Gastroesophageal sphincter (tissue), 4 donors: ENCODE measurements around the gene SLC8A2. TPM values are rescaled to one million over a fixed set of nuclear protein-coding genes. Genes with fewer than 3 reads are reported as not detected.
A peak's percentile ranks its signal among the peaks of the same experiment; 100 is the strongest.

Source experiments
- ATAC-seq: fragments of 150-250 bp; one replicate; pipeline ENCODE4 v1.9.1; 2016; ENCODE audit warnings: mild to moderate bottlenecking, moderate library complexity
- H3K27ac ChIP-seq, 4 donors: fragments of 200-600 bp; sonication (generic) in 3 of 4; 1 replicate in 3 of 4; 2 replicates in 1 of 4; pipeline ENCODE4 v1.5.1; 2016 to 2019
- H3K27me3 ChIP-seq: fragments of 200-600 bp; sonication (generic); one replicate; pipeline ENCODE4 v1.5.1; 2019
- H3K36me3 ChIP-seq, 2 donors: fragments of 200-600 bp; sonication (generic); one replicate each; pipeline ENCODE4 v1.5.1; 2019; ENCODE audit warnings: control low read depth in 1 of 2
- H3K4me1 ChIP-seq, 3 donors: fragments of 200-600 bp; sonication (generic); 1 replicate in 2 of 3; 2 replicates in 1 of 3; pipeline ENCODE4 v1.5.1; 2016 to 2019; ENCODE audit warnings: control low read depth in 2 of 3
- H3K4me3 ChIP-seq, 2 donors: fragments of 200-600 bp; sonication (generic); one replicate each; pipeline ENCODE4 v1.5.1; 2019; ENCODE audit warnings: mild to moderate bottlenecking in 1 of 2, moderate library complexity in 1 of 2
- H3K9me3 ChIP-seq, 3 donors: fragments of 200-600 bp; sonication (generic); one replicate each; pipeline ENCODE4 v1.5.1; 2017 to 2019; ENCODE audit warnings: control low read depth in 2 of 3
- CTCF ChIP-seq, 4 experiments: fragments of 200-600 bp in 2 of 4; fragments of 450-650 bp in 2 of 4; sonication (generic) in 1 of 4; IDR thresholded peaks; one replicate each; pipeline ENCODE4 v1.5.1; 2017 to 2019; ENCODE audit warnings: antibody characterized with exemption in 4 of 4, mild to moderate bottlenecking in 2 of 4, moderate library complexity in 2 of 4
- EP300 ChIP-seq: sonication (generic); formaldehyde crosslinking; IDR thresholded peaks from one replicate; pipeline ENCODE4 v1.6.1; 2017; ENCODE audit warnings: antibody characterized with exemption, mild to moderate bottlenecking
- POLR2A ChIP-seq, 2 donors: fragments of 450-650 bp; IDR thresholded peaks; one replicate each; pipeline ENCODE4 v1.6.1; 2017; ENCODE audit warnings: antibody characterized with exemption in 2 of 2, mild to moderate bottlenecking in 2 of 2, moderate library complexity in 1 of 2
- POLR2AphosphoS5 ChIP-seq: sonication (generic); formaldehyde crosslinking; IDR thresholded peaks from one replicate; pipeline ENCODE4 v1.6.1; 2017; ENCODE audit warnings: antibody characterized with exemption
- WGBS, 2 donors: methylation state at CpG; one replicate each; pipeline ENCODE4 v1.1.5; 2018; ENCODE audit warnings: low coverage in 1 of 2; 5-methylcytosine and 5-hydroxymethylcytosine counted together
- total RNA-seq, 4 donors: library from RNA; depleted of rRNA; stranded (reverse); fragments of >200 nt; gene quantifications; one replicate each; pipeline ENCODE4 v1.1.0, GENCODE V29; 2016

The SLC8A2 gene
- total RNA-seq, 4 donors from 2014 or later, result 6.5 to 19.9 (median 9.5) TPM

- Histone ChIP-seq H3K9me3 (no peaks in the 10 kb centered on the region), H3K4me3 (no peak overlapping the region), H3K36me3 (peaks cover 0 to 17% of the 10 kb centered on the region in 2 donors), H3K27me3 (no peaks in the 10 kb centered on the region), H3K27ac (peak overlapping the region in 3 of 4 donors; percentile 80 to 99 (median 98)), H3K4me1 (peaks cover 7 to 84% (median 63%) of the 10 kb centered on the region in 3 donors)
- ATAC-seq, result no peak
- no peak for TF ChIP-seq POLR2A (IDR thresholded peaks at IDR 0.05)
- no peak for TF ChIP-seq POLR2AphosphoS5
- no peak for TF ChIP-seq CTCF (IDR thresholded peaks at IDR 0.05)
- TF ChIP-seq EP300, result no peak
- 78 to 85% methylated on average over 4 to 16 of the region's 20 CpGs for WGBS, 2 donors
These were observed 37.6 kb upstream of the SLC8A2 start for GRCh38 chr19:47509170-47509847.

- no peak for ATAC-seq
- Histone ChIP-seq H3K27me3 (no peaks in the 10 kb centered on the region), H3K4me3 (no peak overlapping the region), H3K9me3 (no peaks in the 10 kb centered on the region), H3K4me1 (peaks cover 7 to 79% (median 63%) of the 10 kb centered on the region in 3 donors), H3K36me3 (peaks cover 0 to 21% of the 10 kb centered on the region in 2 donors), H3K27ac (peak overlapping the region in 3 of 4 donors; percentile 38 to 99 (median 59))
- 83 to 93% methylated on average over 2 of the region's 5 CpGs for WGBS, 2 donors
- TF ChIP-seq CTCF (IDR thresholded peaks at IDR 0.05) (no peak), POLR2A (IDR thresholded peaks at IDR 0.05) (no peak), EP300 (no peak), POLR2AphosphoS5 (no peak)
These were observed 37.0 kb upstream of the SLC8A2 start for GRCh38 chr19:47508721-47509120.

GRCh38 chr19:47507924-47508553, 36.3 kb upstream of the SLC8A2 start:
- no peak for ATAC-seq
- Histone ChIP-seq H3K9me3 (no peaks in the 10 kb centered on the region), H3K27me3 (no peaks in the 10 kb centered on the region), H3K36me3 (peaks cover 0 to 28% of the 10 kb centered on the region in 2 donors), H3K4me1 (peaks cover 7 to 72% (median 57%) of the 10 kb centered on the region in 3 donors), H3K27ac (peak overlapping the region in 3 of 4 donors; percentile 38 to 99 (median 59)), H3K4me3 (no peak overlapping the region)
- TF ChIP-seq CTCF (IDR thresholded peaks at IDR 0.05), result no peak
- no peak for TF ChIP-seq EP300
- TF ChIP-seq POLR2AphosphoS5, result no peak
- TF ChIP-seq POLR2A (IDR thresholded peaks at IDR 0.05), result no peak
- 100% methylated on average over 1 of the region's 11 CpGs; no CpG with 5 or more reads in 1 of the 2 donors for WGBS, 2 donors

GRCh38 chr19:47507012-47507411, 35.3 kb upstream of the SLC8A2 start:
- Histone ChIP-seq H3K27ac (peak overlapping the region in 3 of 4 donors; percentile 38 to 99 (median 59)), H3K9me3 (no peaks in the 10 kb centered on the region), H3K4me3 (no peak overlapping the region), H3K27me3 (no peaks in the 10 kb centered on the region), H3K36me3 (peaks cover 0 to 38% of the 10 kb centered on the region in 2 donors), H3K4me1 (peaks cover 2 to 62% (median 48%) of the 10 kb centered on the region in 3 donors)
- 40 to 50% methylated on average over 1 of the region's 6 CpGs for WGBS, 2 donors
- TF ChIP-seq EP300 (no peak), POLR2AphosphoS5 (no peak), POLR2A (IDR thresholded peaks at IDR 0.05) (no peak), CTCF (IDR thresholded peaks at IDR 0.05) (no peak)
- ATAC-seq, result no peak
